SK-N-SH treated with all-trans-retinoic acid at 6 μM for 48 hours (cell line): ENCODE measurements around the gene FBXO31.

ENCODE experiments used
- ESRRG ChIP-seq: fragments of 250-450 bp; sonication (Bioruptor Pico); IDR thresholded peaks from 2 replicates; pipeline ENCODE4 v1.6.1; 2021; ENCODE audit warnings: mild to moderate bottlenecking
- ZFP3 ChIP-seq: fragments of 250-450 bp; sonication (Bioruptor Pico); IDR thresholded peaks from 2 replicates; pipeline ENCODE4 v1.5.0; 2020; ENCODE audit warnings: mild to moderate bottlenecking, moderate library complexity
- TF ChIP-seq, protein P1 (sequence below): fragments of 250-450 bp; sonication (Bioruptor Pico); IDR thresholded peaks from 2 replicates; pipeline ENCODE4 v1.8.0; 2020; ENCODE audit warnings: mild to moderate bottlenecking, moderate library complexity, borderline replicate concordance

- TF ChIP-seq ESRRG (CRISPR knock-in tag): no peak
- TF ChIP-seq ZFP3 (CRISPR knock-in tag): no peak
- TF ChIP-seq, protein P1, sequence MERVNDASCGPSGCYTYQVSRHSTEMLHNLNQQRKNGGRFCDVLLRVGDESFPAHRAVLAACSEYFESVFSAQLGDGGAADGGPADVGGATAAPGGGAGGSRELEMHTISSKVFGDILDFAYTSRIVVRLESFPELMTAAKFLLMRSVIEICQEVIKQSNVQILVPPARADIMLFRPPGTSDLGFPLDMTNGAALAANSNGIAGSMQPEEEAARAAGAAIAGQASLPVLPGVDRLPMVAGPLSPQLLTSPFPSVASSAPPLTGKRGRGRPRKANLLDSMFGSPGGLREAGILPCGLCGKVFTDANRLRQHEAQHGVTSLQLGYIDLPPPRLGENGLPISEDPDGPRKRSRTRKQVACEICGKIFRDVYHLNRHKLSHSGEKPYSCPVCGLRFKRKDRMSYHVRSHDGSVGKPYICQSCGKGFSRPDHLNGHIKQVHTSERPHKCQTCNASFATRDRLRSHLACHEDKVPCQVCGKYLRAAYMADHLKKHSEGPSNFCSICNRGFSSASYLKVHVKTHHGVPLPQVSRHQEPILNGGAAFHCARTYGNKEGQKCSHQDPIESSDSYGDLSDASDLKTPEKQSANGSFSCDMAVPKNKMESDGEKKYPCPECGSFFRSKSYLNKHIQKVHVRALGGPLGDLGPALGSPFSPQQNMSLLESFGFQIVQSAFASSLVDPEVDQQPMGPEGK (CRISPR knock-in tag): no peak
Measured at GRCh38 chr16:87368029-87368770, 15.4 kb downstream of the FBXO31 start.
